H1 (cell line): Measurements from ENCODE around the gene FERMT2. TPM values are rescaled to one million over a fixed set of nuclear protein-coding genes. Genes with fewer than 3 reads are reported as not detected.
A peak's percentile ranks its signal among the peaks of the same experiment; 100 is the strongest.

ENCODE experiments used
- CTCF ChIA-PET: fragments of 300-600 bp; sonication (Branson Sonifier 250); formaldehyde crosslinking; loops from one replicate; lab custom pipeline; 2021; ENCODE audit not compliant: partially characterized antibody; lab: Charles Lee
- POLR2A ChIA-PET: fragments of 300-600 bp; sonication (Branson Sonifier 250); formaldehyde crosslinking; loops from one replicate; lab custom pipeline; 2021; ENCODE audit warnings: inconsistent platforms; ENCODE audit not compliant: partially characterized antibody; lab: Charles Lee
- DNase-seq, 2 experiments: peaks; one replicate each; pipeline versions ENCODE4 v3.0.0 to v3.0.0-alpha.2; 2010 to 2022; ENCODE audit warnings: low spot score in 2 of 2, low read depth in 1 of 2, mixed read lengths in 1 of 2
- FAIRE-seq: peaks from 2 replicates; lab custom pipeline; 2011; peaks lifted over from hg19 to GRCh38; lab: Jason Lieb, UNC
- H2AFZ ChIP-seq: 2 replicates; pipeline ENCODE4 v1.8.1; 2012; ENCODE audit warnings: low read length, inconsistent platforms
- H2AK5ac ChIP-seq: 2 replicates; pipeline ENCODE4 v1.6.1; 2013; ENCODE audit warnings: low read depth, low read length
- H2BK120ac ChIP-seq: replicated peaks from 2 replicates; pipeline ENCODE3; 2013; ENCODE audit warnings: low read depth, low read length, inconsistent platforms
- H2BK12ac ChIP-seq: 2 replicates; pipeline ENCODE4 v1.6.1; 2013; ENCODE audit warnings: low read depth, low read length
- H2BK15ac ChIP-seq: 2 replicates; pipeline ENCODE4 v1.6.1; 2013; ENCODE audit warnings: low read length
- H2BK20ac ChIP-seq: 2 replicates; pipeline ENCODE4 v1.6.1; 2013; ENCODE audit warnings: low read length
- H2BK5ac ChIP-seq: 2 replicates; pipeline ENCODE4 v1.6.1; 2013; ENCODE audit warnings: low read depth, low read length
- H3K14ac ChIP-seq: 2 replicates; pipeline ENCODE4 v1.6.1; 2013; ENCODE audit warnings: inconsistent platforms; ENCODE audit not compliant: insufficient read length
- H3K18ac ChIP-seq: 2 replicates; pipeline ENCODE4 v1.6.1; 2013; ENCODE audit warnings: low read length; ENCODE audit errors: extremely low read depth
- H3K23ac ChIP-seq: 2 replicates; pipeline ENCODE4 v1.6.1; 2013; ENCODE audit warnings: inconsistent platforms; ENCODE audit not compliant: insufficient read length
- H3K23me2 ChIP-seq: 2 replicates; pipeline ENCODE4 v1.6.1; 2013; ENCODE audit warnings: low read depth, low read length
- H3K27ac ChIP-seq: 2 replicates; pipeline ENCODE4 v1.6.1; 2011; ENCODE audit warnings: low read depth, low read length, inconsistent platforms
- H3K27me3 ChIP-seq, 4 experiments: replicated peaks in 1 of 4; 1 replicate in 1 of 4; 2 replicates in 3 of 4; pipeline versions ENCODE4 v1.6.1 to v1.8.1; 2011 to 2013; ENCODE audit warnings: low read length in 3 of 4, mild to moderate bottlenecking in 3 of 4, inconsistent platforms in 2 of 4, mixed read lengths in 2 of 4, moderate library complexity in 1 of 4; ENCODE audit not compliant: control insufficient read depth in 3 of 4, insufficient read depth in 3 of 4; ENCODE audit errors: extremely low read depth in 1 of 4
- H3K36me3 ChIP-seq, 4 experiments: 2 replicates each; pipeline versions ENCODE4 v1.6.1 to v1.8.1; 2011 to 2013; ENCODE audit warnings: mild to moderate bottlenecking in 4 of 4, low read length in 3 of 4, moderate library complexity in 2 of 4, control low read depth in 1 of 4, inconsistent platforms in 1 of 4; ENCODE audit not compliant: insufficient read depth in 4 of 4, control insufficient read depth in 2 of 4
- H3K4ac ChIP-seq: replicated peaks from 2 replicates; pipeline ENCODE3; 2013; ENCODE audit warnings: low read length, low read depth, mixed read lengths, inconsistent platforms; ENCODE audit not compliant: insufficient read length
- H3K4me1 ChIP-seq, 4 experiments: replicated peaks in 1 of 4; 1 replicate in 1 of 4; 2 replicates in 3 of 4; pipeline versions ENCODE4 v1.6.1 to v1.8.1; 2011 to 2013; ENCODE audit warnings: low read length in 3 of 4, inconsistent platforms in 2 of 4, mixed read lengths in 1 of 4; ENCODE audit not compliant: insufficient read depth in 4 of 4, control insufficient read depth in 3 of 4
- H3K4me2 ChIP-seq, 2 experiments: 2 replicates each; pipeline versions ENCODE4 v1.6.1 to v1.8.1; 2011 to 2013; ENCODE audit warnings: low read depth in 2 of 2, low read length in 2 of 2, control low read depth in 1 of 2, inconsistent platforms in 1 of 2, mild to moderate bottlenecking in 1 of 2; ENCODE audit not compliant: insufficient read depth in 1 of 2
- H3K4me3 ChIP-seq, 4 experiments: fragments of 200-600, 300-600 bp in 1 of 4; sonication (generic), shearing (Covaris generic), sonication (Bioruptor Twin) in 1 of 4; 2 replicates each; pipeline versions ENCODE4 v1.5.1 to v1.8.1; 2011 to 2016; ENCODE audit warnings: low read length in 4 of 4, low read depth in 3 of 4, control low read depth in 2 of 4, inconsistent platforms in 2 of 4, mild to moderate bottlenecking in 2 of 4, mixed read lengths in 1 of 4, moderate library complexity in 1 of 4; ENCODE audit not compliant: insufficient read depth in 2 of 4; ENCODE audit errors: extremely low read depth in 1 of 4
- H3K56ac ChIP-seq: replicated peaks from 2 replicates; pipeline ENCODE3; 2013; ENCODE audit warnings: low read depth, mild to moderate bottlenecking, mixed read lengths, low read length, inconsistent platforms; ENCODE audit not compliant: insufficient read length
- H3K79me1 ChIP-seq: 2 replicates; pipeline ENCODE4 v1.6.1; 2013; ENCODE audit warnings: low read depth, low read length, control low read depth
- H3K79me2 ChIP-seq, 2 experiments: 2 replicates each; pipeline versions ENCODE4 v1.6.1 to v1.8.1; 2012 to 2013; ENCODE audit warnings: low read length in 2 of 2, mild to moderate bottlenecking in 2 of 2, inconsistent platforms in 1 of 2; ENCODE audit not compliant: insufficient read depth in 2 of 2, control insufficient read depth in 1 of 2
- H3K9ac ChIP-seq, 4 experiments: replicated peaks in 1 of 4; 1 replicate in 1 of 4; 2 replicates in 3 of 4; pipeline versions ENCODE4 v1.6.1 to v1.8.1; 2011 to 2013; ENCODE audit warnings: low read depth in 3 of 4, low read length in 3 of 4, control low read depth in 2 of 4, mild to moderate bottlenecking in 2 of 4, moderate library complexity in 2 of 4, inconsistent platforms in 1 of 4; ENCODE audit errors: extremely low read depth in 1 of 4
- H3K9me3 ChIP-seq, 2 experiments: 2 replicates each; pipeline versions ENCODE4 v1.6.1 to v1.8.1; 2012 to 2013; ENCODE audit warnings: mild to moderate bottlenecking in 2 of 2, moderate library complexity in 2 of 2, control low read depth in 1 of 2, inconsistent platforms in 1 of 2, low read depth in 1 of 2, low read length in 1 of 2, mixed read lengths in 1 of 2; ENCODE audit not compliant: insufficient read depth in 2 of 2
- H4K20me1 ChIP-seq, 2 experiments: replicated peaks in 1 of 2; 2 replicates each; pipeline versions ENCODE3 to v1.8.1; 2011 to 2013; ENCODE audit warnings: inconsistent platforms in 2 of 2, low read length in 2 of 2, mild to moderate bottlenecking in 1 of 2; ENCODE audit not compliant: insufficient read depth in 2 of 2, control insufficient read depth in 1 of 2
- H4K5ac ChIP-seq: 2 replicates; pipeline ENCODE4 v1.6.1; 2013; ENCODE audit warnings: low read length, low read depth, mixed read lengths, inconsistent platforms; ENCODE audit not compliant: insufficient read length
- H4K8ac ChIP-seq: 2 replicates; pipeline ENCODE4 v1.8.0; 2013; ENCODE audit warnings: mild to moderate bottlenecking, moderate library complexity, low read length, inconsistent platforms; ENCODE audit not compliant: insufficient read depth; ENCODE audit errors: extremely low read depth
- H4K91ac ChIP-seq: replicated peaks from 2 replicates; pipeline ENCODE3; 2013; ENCODE audit warnings: low read length, mixed read lengths, inconsistent platforms; ENCODE audit not compliant: insufficient read length
- CEBPB ChIP-seq: IDR thresholded peaks from 2 replicates; pipeline ENCODE4 v1.6.1; 2012; ENCODE audit warnings: low read depth, low read length
- E2F6 ChIP-seq: IDR thresholded peaks from 2 replicates; pipeline ENCODE4 v1.6.1; 2012; ENCODE audit warnings: inconsistent platforms
- SP1 ChIP-seq: IDR thresholded peaks from 2 replicates; pipeline ENCODE4 v1.6.1; 2011; ENCODE audit warnings: low read depth, low read length
- WGBS, 2 experiments: shearing (Covaris generic) in 1 of 2; methylation state at CpG; one replicate each; pipeline versions ENCODE4 v1.1.6 to v1.1.7; 2013 to 2015; ENCODE audit warnings: low lambda C conversion rate in 2 of 2, mixed read lengths in 2 of 2, inconsistent platforms in 1 of 2, low coverage in 1 of 2, missing lambda C conversion rate in 1 of 2; ENCODE audit not compliant: insufficient replicate concordance in 2 of 2, insufficient coverage in 1 of 2, insufficient read length in 1 of 2; ENCODE audit errors: extremely low coverage in 1 of 2, missing lambda C conversion rate in 1 of 2; 5-methylcytosine and 5-hydroxymethylcytosine counted together
- polyA plus RNA-seq, 7 experiments: library from polyadenylated mRNA; depleted of rRNA in 3 of 7; stranded (reverse) in 5 of 7; unstranded in 2 of 7; fragments of >200 nt in 5 of 7; fragments of 200-250 nt in 2 of 7; gene quantifications; 1 replicate in 5 of 7; 2 replicates in 1 of 7; 4 replicates in 1 of 7; pipeline versions ENCODE4 v1.2.1 to v1.2.3, GENCODE V29; 2011 to 2013; ENCODE audit warnings: missing spikeins in 2 of 7, mixed read lengths in 2 of 7
- total RNA-seq: library from RNA; stranded (reverse); fragmentation: NEBNext Ultra II Directional; extraction: Animal tissue kit (Norgen Biotek cat#: 25700); gene quantifications from 2 replicates; pipeline ENCODE4 v1.2.1, GENCODE V29; 2021

FERMT2 gene
- total and polyA plus RNA-seq, 2 of the 8 experiments (the other 6 are each of a cell fraction or from before 2014, with no cell fraction given): 53.3 to 142 TPM

GRCh38 chr14:52878469-52878868 lies 72.4 kb downstream of the FERMT2 start:
- no peak overlapping the region for H2AFZ ChIP-seq
- no peak overlapping the region for H4K91ac ChIP-seq
- H4K5ac ChIP-seq: no peak overlapping the region
- no peak overlapping the region for H2AK5ac ChIP-seq
- no peak overlapping the region for H3K23ac ChIP-seq
- H3K9me3 ChIP-seq: no peaks in the 10 kb centered on the region
- no peak overlapping the region for H2BK15ac ChIP-seq
- FAIRE-seq: no peak
- H3K4ac ChIP-seq: no peak overlapping the region
- H3K79me1 ChIP-seq: no peaks in the 10 kb centered on the region
- no peak for DNase-seq
- POLR2A ChIA-PET: no interaction called here
- TF ChIP-seq E2F6 (no peak), CEBPB (peak; percentile 52; the same call in 1 of the 2 replicates), SP1 (no peak)
- peaks cover 0 to 2% of the 10 kb centered on the region in 2 experiments; a peak in 1 of 4 replicates for H3K79me2 ChIP-seq
- no peak overlapping the region for H3K14ac ChIP-seq
- H2BK12ac ChIP-seq: no peak overlapping the region
- CTCF ChIA-PET: no interaction called here
- WGBS, 2 experiments: 69% methylated on average over 3 of the region's 3 CpGs; no CpG with 5 or more reads in 1 of the 2 experiments
- H4K8ac ChIP-seq: no peak overlapping the region
- H2BK20ac ChIP-seq: no peak overlapping the region
- no peak overlapping the region for H3K18ac ChIP-seq
- H3K4me1 ChIP-seq: peaks cover 0 to 9% (median 5%) of the 10 kb centered on the region in 4 experiments; a peak in 3 of 7 replicates
- peaks cover 3 to 65% (median 10%) of the 10 kb centered on the region in 4 experiments; a peak in 5 of 8 replicates for H3K36me3 ChIP-seq
- H3K4me3 ChIP-seq: no peak overlapping the region
- H3K9ac ChIP-seq: no peak overlapping the region
- no peaks in the 10 kb centered on the region for H3K23me2 ChIP-seq
- H2BK5ac ChIP-seq: no peak overlapping the region
- H3K4me2 ChIP-seq: no peak overlapping the region
- no peaks in the 10 kb centered on the region for H4K20me1 ChIP-seq
- H3K27ac ChIP-seq: no peak overlapping the region
- H3K27me3 ChIP-seq: no peaks in the 10 kb centered on the region
- no peak overlapping the region for H2BK120ac ChIP-seq
- H3K56ac ChIP-seq: no peak overlapping the region
